Kidney (tissue), 14 donors: ENCODE measurements around the gene IHH. TPM values are rescaled to one million over a fixed set of nuclear protein-coding genes. Genes with fewer than 3 reads are reported as not detected.

Experiments used
- DNase-seq, 5 donors: peaks; one replicate each; pipeline ENCODE4 v3.0.0-alpha.2; 2013 to 2020
- FAIRE-seq: peaks from 2 replicates; lab custom pipeline; 2012; peaks lifted over from hg19 to GRCh38; lab: Jason Lieb, UNC
- H3K27ac ChIP-seq, 2 donors: one replicate each; pipeline ENCODE4 v1.7.0; 2013; ENCODE audit warnings: low read depth in 2 of 2, low read length in 2 of 2, inconsistent platforms in 1 of 2
- H3K27me3 ChIP-seq: one replicate; pipeline ENCODE4 v1.7.1; 2013; ENCODE audit warnings: low read length, inconsistent platforms; ENCODE audit not compliant: control insufficient read depth, insufficient read depth
- H3K36me3 ChIP-seq, 3 donors: one replicate each; pipeline versions ENCODE4 v1.7.0 to v1.7.1; 2013; ENCODE audit warnings: low read length in 3 of 3, control low read depth in 1 of 3, inconsistent platforms in 1 of 3; ENCODE audit not compliant: insufficient read depth in 3 of 3, control insufficient read depth in 2 of 3
- H3K4me1 ChIP-seq, 3 donors: one replicate each; pipeline versions ENCODE4 v1.7.0 to v1.7.1; 2013; ENCODE audit warnings: low read length in 3 of 3, inconsistent platforms in 1 of 3, low read depth in 1 of 3; ENCODE audit not compliant: control insufficient read depth in 2 of 3, insufficient read depth in 2 of 3
- H3K4me3 ChIP-seq, 3 donors: one replicate each; pipeline versions ENCODE4 v1.7.0 to v1.8.1; 2013; ENCODE audit warnings: low read length in 3 of 3, control low read depth in 1 of 3, inconsistent platforms in 1 of 3
- H3K9ac ChIP-seq, 3 donors: one replicate each; pipeline versions ENCODE4 v1.7.0 to v1.7.1; 2013; ENCODE audit warnings: low read length in 3 of 3, control low read depth in 1 of 3, inconsistent platforms in 1 of 3
- H3K9me3 ChIP-seq, 3 donors: one replicate each; pipeline versions ENCODE4 v1.7.0 to v1.7.1; 2013; ENCODE audit warnings: low read length in 3 of 3, control low read depth in 1 of 3, inconsistent platforms in 1 of 3; ENCODE audit not compliant: control insufficient read depth in 2 of 3, insufficient read depth in 1 of 3
- intact Hi-C: fragments of 100-400 bp; cut with DNase I; formaldehyde crosslinking; loops from one replicate; pipeline ENCODE4 v1.11.1; 2022
- polyA plus RNA-seq: library from polyadenylated mRNA; stranded (reverse); fragments of 350-450 nt; fragmentation: Illumina TruSeq; extraction: RNeasy Lipid Tissue Mini Kit (QIAGEN cat#74804); gene quantifications from one replicate; pipeline ENCODE4 v1.2.3, GENCODE V29; 2014; ENCODE audit warnings: low read depth, low replicate concordance; ENCODE audit not compliant: insufficient read depth
- total RNA-seq: library from RNA; stranded (reverse); fragmentation: NEBNext Ultra II Directional; extraction: Animal tissue kit (Norgen Biotek cat#: 25700); gene quantifications from one replicate; pipeline ENCODE4 v1.2.1, GENCODE V29; 2021
- TF ChIP-seq, protein P1 (sequence below): IDR thresholded peaks from 3 replicates; pipeline ENCODE4 v1.5.1; 2012; ENCODE audit warnings: mild to moderate bottlenecking, moderate library complexity, borderline replicate concordance; ENCODE audit not compliant: insufficient read depth; ENCODE audit errors: extremely low read depth
- donor health status: control.
- donor health status: control.
- donor health status: control.
- donor health status: control.
- donor health status: control.
- donor health status: DM: yes; HTN: yes; CAD: no.
- donor health status: Normal renal cell carcinoma (clear cell type).

The IHH gene
- total and polyA plus RNA-seq, 2 donors from 2014 or later: 0.88 to 3.1 TPM

DNA sequence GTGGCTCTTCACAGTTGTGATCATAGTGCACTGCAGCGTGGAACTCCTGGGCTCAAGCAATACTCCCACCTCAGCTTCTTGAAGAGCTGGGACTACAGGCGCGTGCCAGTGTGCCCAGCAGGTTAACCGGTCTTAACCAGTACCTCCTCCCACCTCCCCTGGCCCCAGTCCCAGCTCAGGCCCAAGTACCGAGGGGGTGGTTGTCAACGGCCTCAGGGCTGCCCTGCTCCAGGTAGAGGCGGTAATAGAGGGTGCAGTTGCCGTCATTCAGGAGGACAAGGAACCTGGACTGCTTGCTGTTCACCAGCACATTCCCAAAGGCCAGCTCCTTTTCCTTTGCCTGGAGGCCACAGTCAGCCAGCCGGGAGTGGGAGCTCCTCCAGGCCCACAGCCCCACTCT, 39.1 kb downstream of the IHH start:
- intact Hi-C loops: no loop called here

DNA sequence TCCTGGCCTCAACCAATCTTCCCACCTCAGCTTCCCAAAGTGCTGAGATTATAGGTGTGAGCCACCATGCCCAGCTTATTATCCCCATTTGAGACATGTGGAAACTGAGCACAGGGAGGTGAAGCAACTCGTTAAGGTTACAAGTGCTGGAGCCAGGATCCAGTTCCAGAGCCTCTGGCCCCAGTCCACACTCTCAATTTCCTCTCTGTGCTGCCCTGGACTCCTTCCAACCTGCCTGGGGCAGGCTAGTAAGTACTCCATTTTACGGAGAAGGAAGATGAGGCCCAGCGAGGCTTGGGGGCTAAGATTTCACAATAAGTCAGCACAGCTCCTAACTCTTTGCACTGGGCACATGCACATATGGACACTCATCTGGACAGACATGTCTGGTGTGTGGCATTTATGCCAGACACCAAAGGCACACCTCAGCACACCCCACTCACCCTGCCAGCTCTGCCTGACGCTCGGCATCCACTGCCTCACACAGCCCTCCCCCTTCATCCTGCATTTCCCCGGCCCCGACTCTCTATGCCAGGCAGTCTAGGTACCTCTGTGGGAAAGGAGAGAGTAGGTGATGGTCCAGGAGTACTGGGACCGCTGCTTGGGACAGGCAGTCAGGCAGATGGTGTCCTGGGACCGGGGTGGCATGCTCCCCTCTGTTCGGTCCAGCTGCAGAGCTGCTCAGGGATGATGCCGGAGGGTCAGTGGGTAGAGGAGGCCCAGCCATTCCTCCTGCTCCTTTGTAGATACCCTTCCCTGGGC, 39.9 kb downstream of the IHH start:
- Histone ChIP-seq H3K9ac (no peak overlapping the region), H3K27me3 (no peaks in the 10 kb centered on the region), H3K4me3 (no peak overlapping the region), H3K27ac (no peak overlapping the region), H3K4me1 (no peaks in the 10 kb centered on the region), H3K36me3 (no peaks in the 10 kb centered on the region), H3K9me3 (no peaks in the 10 kb centered on the region)
- FAIRE-seq (no peak), DNase-seq (peak in 1 of 5 donors; percentile 45)
- intact Hi-C loops: no loop called here
- TF ChIP-seq, protein P1, sequence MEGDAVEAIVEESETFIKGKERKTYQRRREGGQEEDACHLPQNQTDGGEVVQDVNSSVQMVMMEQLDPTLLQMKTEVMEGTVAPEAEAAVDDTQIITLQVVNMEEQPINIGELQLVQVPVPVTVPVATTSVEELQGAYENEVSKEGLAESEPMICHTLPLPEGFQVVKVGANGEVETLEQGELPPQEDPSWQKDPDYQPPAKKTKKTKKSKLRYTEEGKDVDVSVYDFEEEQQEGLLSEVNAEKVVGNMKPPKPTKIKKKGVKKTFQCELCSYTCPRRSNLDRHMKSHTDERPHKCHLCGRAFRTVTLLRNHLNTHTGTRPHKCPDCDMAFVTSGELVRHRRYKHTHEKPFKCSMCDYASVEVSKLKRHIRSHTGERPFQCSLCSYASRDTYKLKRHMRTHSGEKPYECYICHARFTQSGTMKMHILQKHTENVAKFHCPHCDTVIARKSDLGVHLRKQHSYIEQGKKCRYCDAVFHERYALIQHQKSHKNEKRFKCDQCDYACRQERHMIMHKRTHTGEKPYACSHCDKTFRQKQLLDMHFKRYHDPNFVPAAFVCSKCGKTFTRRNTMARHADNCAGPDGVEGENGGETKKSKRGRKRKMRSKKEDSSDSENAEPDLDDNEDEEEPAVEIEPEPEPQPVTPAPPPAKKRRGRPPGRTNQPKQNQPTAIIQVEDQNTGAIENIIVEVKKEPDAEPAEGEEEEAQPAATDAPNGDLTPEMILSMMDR: no peak

More for the DNA sequence above, 39.1 kb downstream of the IHH start:
- DNase-seq (peak in 1 of 5 donors; percentile 90), FAIRE-seq (no peak)
- Histone ChIP-seq H3K9me3 (no peaks in the 10 kb centered on the region), H3K4me3 (no peak overlapping the region), H3K27ac (no peak overlapping the region), H3K4me1 (no peaks in the 10 kb centered on the region), H3K27me3 (no peaks in the 10 kb centered on the region), H3K9ac (no peak overlapping the region), H3K36me3 (no peaks in the 10 kb centered on the region)
- TF ChIP-seq, protein P1: no peak

DNA sequence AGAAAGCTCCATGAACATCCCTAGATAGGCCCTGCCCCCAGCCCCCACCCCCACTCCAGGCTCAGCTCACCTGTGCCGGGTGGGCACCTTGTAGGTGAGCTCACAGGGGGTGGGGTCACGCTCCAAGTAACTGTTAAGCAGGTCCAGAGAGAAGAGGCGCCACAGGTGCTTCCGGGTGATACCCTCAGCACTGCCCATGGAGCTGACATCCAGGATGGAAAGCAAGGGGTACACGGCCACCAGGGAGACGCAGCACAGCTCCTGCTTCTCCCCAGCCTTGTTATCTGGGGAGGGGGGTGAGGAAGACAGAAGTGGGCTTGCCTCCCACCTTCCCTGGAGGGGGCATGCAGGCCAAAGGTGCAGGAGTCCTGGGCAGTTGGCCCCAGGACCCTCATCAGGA, 41.3 kb downstream of the IHH start:
- FAIRE-seq: no peak
- intact Hi-C loops: no loop called here
- DNase-seq: peak in 1 of 5 donors; percentile 57

More for the DNA sequence above, 41.3 kb downstream of the IHH start:
- TF ChIP-seq, protein P1: no peak
- no peaks in the 10 kb centered on the region for H3K9me3 ChIP-seq
- no peaks in the 10 kb centered on the region for H3K27me3 ChIP-seq
- H3K4me3 ChIP-seq: no peak overlapping the region
- no peaks in the 10 kb centered on the region for H3K4me1 ChIP-seq
- no peaks in the 10 kb centered on the region for H3K36me3 ChIP-seq
- H3K9ac ChIP-seq: no peak overlapping the region
- H3K27ac ChIP-seq: no peak overlapping the region
